Neural progenitor cell (in vitro differentiated cells): ENCODE data around the gene TRAPPC12. TPM values are rescaled to one million over a fixed set of nuclear protein-coding genes. Genes with fewer than 3 reads are reported as not detected.

Experiments used
- DNase-seq: peaks from one replicate; pipeline ENCODE4 v3.0.0-alpha.2; 2016; ENCODE audit warnings: low spot score
- H2AFZ ChIP-seq: fragments of 200-600 bp; sonication (generic); replicated peaks from 2 replicates; pipeline ENCODE4 v1.6.1; 2016; ENCODE audit warnings: antibody characterized with exemption
- H3F3A ChIP-seq: fragments of 200-600 bp; sonication (generic); 2 replicates; pipeline ENCODE4 v1.6.1; 2016; ENCODE audit warnings: antibody characterized with exemption, low read depth
- H3K27ac ChIP-seq: fragments of 200-600 bp; sonication (generic); 2 replicates; pipeline ENCODE4 v1.5.1; 2016; ENCODE audit warnings: mild to moderate bottlenecking
- H3K27me3 ChIP-seq: fragments of 200-600 bp; sonication (generic); 2 replicates; pipeline ENCODE4 v1.6.1; 2016; ENCODE audit warnings: mild to moderate bottlenecking, moderate library complexity
- H3K36me3 ChIP-seq: fragments of 200-600 bp; sonication (generic); 2 replicates; pipeline ENCODE4 v1.5.1; 2016
- H3K4me1 ChIP-seq: fragments of 200-600 bp; sonication (generic); 2 replicates; pipeline ENCODE4 v1.6.1; 2016; ENCODE audit warnings: mixed run types
- H3K4me2 ChIP-seq: fragments of 200-600 bp; sonication (generic); 2 replicates; pipeline ENCODE4 v1.6.1; 2016
- H3K4me3 ChIP-seq: fragments of 200-600 bp; sonication (generic); 2 replicates; pipeline ENCODE4 v1.5.1; 2016
- H3K79me2 ChIP-seq: fragments of 200-600 bp; sonication (generic); 2 replicates; pipeline ENCODE4 v1.6.1; 2016; ENCODE audit warnings: low read depth
- H3K9ac ChIP-seq: fragments of 200-600 bp; sonication (generic); 2 replicates; pipeline ENCODE4 v1.6.1; 2016
- H3K9me3 ChIP-seq: fragments of 200-600 bp; sonication (generic); 2 replicates; pipeline ENCODE4 v1.5.1; 2016; ENCODE audit warnings: low read depth
- H4K20me1 ChIP-seq: fragments of 200-600 bp; sonication (generic); 2 replicates; pipeline ENCODE4 v1.6.1; 2016; ENCODE audit warnings: low read depth
- H3K27ac Mint-ChIP-seq: 3 replicates; pipeline ENCODE4 v1.8.0; 2021; ENCODE audit warnings: mixed read lengths
- H3K27me3 Mint-ChIP-seq: 2 replicates; pipeline ENCODE4 v1.8.0; 2022; ENCODE audit warnings: low read depth, mild to moderate bottlenecking, inconsistent platforms, moderate library complexity, mixed read lengths; ENCODE audit not compliant: insufficient read depth
- H3K36me3 Mint-ChIP-seq: 3 replicates; pipeline ENCODE4 v1.8.0; 2021; ENCODE audit warnings: mixed read lengths
- H3K4me1 Mint-ChIP-seq: 3 replicates; pipeline ENCODE4 v1.8.0; 2021; ENCODE audit warnings: mixed read lengths
- H3K4me3 Mint-ChIP-seq: 3 replicates; pipeline ENCODE4 v1.8.0; 2021; ENCODE audit warnings: mild to moderate bottlenecking, moderate library complexity, mixed read lengths
- H3K9me3 Mint-ChIP-seq: 3 replicates; pipeline ENCODE4 v1.8.0; 2020; ENCODE audit warnings: mixed read lengths
- EZH2 ChIP-seq: fragments of 200-600 bp; sonication (generic); IDR thresholded peaks from 2 replicates; pipeline ENCODE4 v1.6.1; 2017; ENCODE audit warnings: antibody characterized with exemption, mild to moderate bottlenecking, moderate library complexity
- EZH2phosphoT487 ChIP-seq: fragments of 200-600 bp; sonication (generic); IDR thresholded peaks from 2 replicates; pipeline ENCODE4 v1.6.1; 2017; ENCODE audit warnings: antibody characterized with exemption
- total RNA-seq: library from RNA; depleted of rRNA; stranded (reverse); fragments of >200 nt; gene quantifications from 2 replicates; pipeline ENCODE4 v1.2.3, GENCODE V29; 2015; ENCODE audit warnings: low replicate concordance
- TF ChIP-seq, protein P1 (sequence below): fragments of 200-600 bp; sonication (generic); IDR thresholded peaks from 2 replicates; pipeline ENCODE4 v1.5.1; 2017; ENCODE audit warnings: antibody characterized with exemption, mild to moderate bottlenecking

The TRAPPC12 gene
- total RNA-seq, 1 donor from 2014 or later: 59.5 TPM

DNA sequence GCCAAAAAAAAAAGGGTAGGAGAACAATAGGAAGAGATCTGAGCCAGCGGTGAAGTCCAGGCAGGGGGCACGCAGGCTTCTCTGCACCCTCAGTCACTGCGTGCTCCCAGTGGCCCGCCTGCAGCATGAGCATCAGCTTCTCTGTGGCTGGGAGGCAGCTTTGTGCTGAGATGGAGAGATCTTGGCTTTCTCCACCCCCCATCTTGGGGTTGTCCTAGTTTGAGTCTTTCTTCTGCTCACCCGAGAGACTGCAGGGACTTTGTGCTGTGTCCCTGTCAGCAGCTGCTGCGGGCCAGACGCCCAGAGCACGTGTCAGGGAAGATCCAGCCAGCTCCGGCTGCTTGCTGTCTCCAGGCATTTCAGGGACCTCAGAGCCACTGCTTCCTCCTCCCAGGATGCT, 20.3 kb downstream of the TRAPPC12 start:
- peaks cover 15% of the 10 kb centered on the region for H3K4me1 ChIP-seq
- H2AFZ ChIP-seq: no peak overlapping the region
- no peak overlapping the region for H3K9ac ChIP-seq
- H3K4me2 ChIP-seq: peak overlapping the region; percentile 67
- TF ChIP-seq EZH2phosphoT487: no peak
- TF ChIP-seq EZH2: no peak
- TF ChIP-seq, protein P1, sequence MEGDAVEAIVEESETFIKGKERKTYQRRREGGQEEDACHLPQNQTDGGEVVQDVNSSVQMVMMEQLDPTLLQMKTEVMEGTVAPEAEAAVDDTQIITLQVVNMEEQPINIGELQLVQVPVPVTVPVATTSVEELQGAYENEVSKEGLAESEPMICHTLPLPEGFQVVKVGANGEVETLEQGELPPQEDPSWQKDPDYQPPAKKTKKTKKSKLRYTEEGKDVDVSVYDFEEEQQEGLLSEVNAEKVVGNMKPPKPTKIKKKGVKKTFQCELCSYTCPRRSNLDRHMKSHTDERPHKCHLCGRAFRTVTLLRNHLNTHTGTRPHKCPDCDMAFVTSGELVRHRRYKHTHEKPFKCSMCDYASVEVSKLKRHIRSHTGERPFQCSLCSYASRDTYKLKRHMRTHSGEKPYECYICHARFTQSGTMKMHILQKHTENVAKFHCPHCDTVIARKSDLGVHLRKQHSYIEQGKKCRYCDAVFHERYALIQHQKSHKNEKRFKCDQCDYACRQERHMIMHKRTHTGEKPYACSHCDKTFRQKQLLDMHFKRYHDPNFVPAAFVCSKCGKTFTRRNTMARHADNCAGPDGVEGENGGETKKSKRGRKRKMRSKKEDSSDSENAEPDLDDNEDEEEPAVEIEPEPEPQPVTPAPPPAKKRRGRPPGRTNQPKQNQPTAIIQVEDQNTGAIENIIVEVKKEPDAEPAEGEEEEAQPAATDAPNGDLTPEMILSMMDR: no peak
- H4K20me1 ChIP-seq: peaks cover 28% of the 10 kb centered on the region
- H3K36me3 Mint-ChIP-seq: peaks cover 45% of the 10 kb centered on the region
- peak; percentile 56 for DNase-seq
- no peak overlapping the region for H3K27ac ChIP-seq
- H3K36me3 ChIP-seq: peaks cover 23% of the 10 kb centered on the region
- H3K4me3 ChIP-seq: peak overlapping the region; percentile 3
- peak overlapping the region; percentile 96 for H3K27ac Mint-ChIP-seq
- peaks cover 27% of the 10 kb centered on the region for H3K4me1 Mint-ChIP-seq
- H3F3A ChIP-seq: peaks cover 14% of the 10 kb centered on the region
- H3K9me3 Mint-ChIP-seq: peaks cover 28% of the 10 kb centered on the region
- peaks cover 3% of the 10 kb centered on the region for H3K27me3 Mint-ChIP-seq
- peaks cover 13% of the 10 kb centered on the region for H3K9me3 ChIP-seq
- peaks cover 23% of the 10 kb centered on the region for H3K79me2 ChIP-seq
- H3K4me3 Mint-ChIP-seq: peak overlapping the region; percentile 73
- no peaks in the 10 kb centered on the region for H3K27me3 ChIP-seq

DNA sequence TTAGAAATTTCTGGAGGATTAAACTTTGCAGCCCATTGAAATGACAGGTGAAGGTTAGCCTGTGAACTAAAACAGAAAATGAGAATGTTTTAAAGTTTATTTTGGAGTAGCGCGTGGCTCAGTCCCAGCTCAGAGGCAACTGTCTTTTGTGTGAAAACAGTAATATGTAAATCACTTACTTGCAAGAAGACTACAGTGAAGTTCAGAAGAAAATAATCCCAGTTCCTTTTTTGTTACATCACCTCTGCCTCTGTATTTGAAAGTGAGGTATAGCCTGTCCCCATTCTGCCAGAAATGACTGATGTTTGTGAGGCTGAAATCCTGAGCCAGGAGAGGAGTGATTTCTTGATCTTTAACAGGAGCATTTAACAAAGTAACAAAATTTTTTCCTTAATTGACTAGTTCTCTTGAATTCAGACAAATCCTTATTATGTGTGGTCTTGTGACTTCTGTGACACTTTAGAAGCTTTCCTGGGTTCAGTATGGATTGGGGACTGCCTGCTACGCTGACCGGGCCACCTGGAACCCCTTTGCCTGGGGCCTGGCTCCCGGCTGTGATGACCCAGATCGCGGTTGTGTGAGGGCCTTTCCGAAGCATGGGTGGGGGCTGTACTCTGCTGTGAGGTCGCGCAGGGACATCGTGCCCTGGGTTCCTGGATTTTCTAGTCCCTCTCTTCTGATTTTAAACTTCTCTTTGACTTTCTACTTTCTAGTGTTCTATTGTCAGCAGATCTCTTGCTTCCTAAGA, 24.3 kb downstream of the TRAPPC12 start:
- Histone ChIP-seq H3K4me3 (no peak overlapping the region), H3K79me2 (no peaks in the 10 kb centered on the region), H3K4me1 (peaks cover 13% of the 10 kb centered on the region), H3K9me3 (no peaks in the 10 kb centered on the region), H3K27ac (no peak overlapping the region), H3K36me3 (peaks cover 4% of the 10 kb centered on the region), H3F3A (peaks cover 12% of the 10 kb centered on the region), H2AFZ (no peak overlapping the region), H3K9ac (no peak overlapping the region), H3K27me3 (no peaks in the 10 kb centered on the region), H3K4me2 (no peak overlapping the region), H4K20me1 (peaks cover 23% of the 10 kb centered on the region)
- H3K36me3 Mint-ChIP-seq: peaks cover 14% of the 10 kb centered on the region
- no peaks in the 10 kb centered on the region for H3K9me3 Mint-ChIP-seq
- no peak overlapping the region for H3K27ac Mint-ChIP-seq
- H3K27me3 Mint-ChIP-seq: no peaks in the 10 kb centered on the region
- peaks cover 18% of the 10 kb centered on the region for H3K4me1 Mint-ChIP-seq
- H3K4me3 Mint-ChIP-seq: no peak overlapping the region
- no peak for DNase-seq
- TF ChIP-seq EZH2phosphoT487 (no peak), EZH2 (no peak)
- TF ChIP-seq, protein P1: no peak

DNA sequence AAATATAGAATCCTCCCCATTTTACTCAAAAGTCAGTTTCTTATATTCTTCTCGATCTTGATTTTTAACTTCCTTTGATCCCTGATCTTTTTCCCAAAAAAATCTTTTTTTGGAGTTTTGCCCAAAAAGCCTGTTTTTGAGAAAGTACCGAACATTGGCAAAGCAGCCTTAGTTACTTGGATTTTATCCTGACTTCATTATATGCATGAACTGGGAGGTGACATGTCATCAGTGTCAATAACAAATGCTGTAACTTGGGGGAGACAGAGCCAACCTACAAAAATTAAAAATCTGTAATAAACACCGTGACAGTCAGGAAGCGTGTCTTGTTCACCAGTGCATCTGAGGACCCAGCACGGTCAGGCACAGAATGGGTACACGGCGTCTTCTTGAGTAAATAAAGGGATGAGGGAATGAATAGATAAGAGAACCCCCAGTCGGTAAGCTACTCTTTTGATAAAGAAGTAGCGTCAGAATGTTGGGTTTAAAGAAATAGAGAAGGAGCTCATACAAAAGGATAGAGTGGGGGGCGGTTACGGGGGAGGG, 24.9 kb downstream of the TRAPPC12 start:
- H3K27me3 Mint-ChIP-seq: no peaks in the 10 kb centered on the region
- H3K4me1 ChIP-seq: peaks cover 7% of the 10 kb centered on the region
- H3K4me3 Mint-ChIP-seq: no peak overlapping the region
- peaks cover 5% of the 10 kb centered on the region for H3F3A ChIP-seq
- H3K27ac ChIP-seq: no peak overlapping the region
- no peaks in the 10 kb centered on the region for H3K27me3 ChIP-seq
- H3K36me3 Mint-ChIP-seq: peaks cover 16% of the 10 kb centered on the region
- no peaks in the 10 kb centered on the region for H3K79me2 ChIP-seq
- H3K4me3 ChIP-seq: no peak overlapping the region
- peaks cover 12% of the 10 kb centered on the region for H3K4me1 Mint-ChIP-seq
- H3K9ac ChIP-seq: no peak overlapping the region
- H3K36me3 ChIP-seq: peaks cover 4% of the 10 kb centered on the region
- no peaks in the 10 kb centered on the region for H3K9me3 ChIP-seq
- no peak for DNase-seq
- no peaks in the 10 kb centered on the region for H3K9me3 Mint-ChIP-seq
- H3K4me2 ChIP-seq: no peak overlapping the region
- TF ChIP-seq EZH2 (no peak), EZH2phosphoT487 (no peak)
- TF ChIP-seq, protein P1: no peak
- H2AFZ ChIP-seq: no peak overlapping the region
- H4K20me1 ChIP-seq: peaks cover 20% of the 10 kb centered on the region
- H3K27ac Mint-ChIP-seq: no peak overlapping the region
